RPMI8226 (cell line): ENCODE measurements around the gene KDM4F.
A peak's percentile ranks its signal among the peaks of the same experiment; 100 is the strongest.

Experiments
- DNase-seq: peaks from one replicate; pipeline ENCODE4 v3.0.0-alpha.2; 2015

KDM4F gene

GRCh38 chr11:95092549-95093324, 43.5 kb downstream of the KDM4F start:
- DNase-seq, result peak; percentile 25

DNA sequence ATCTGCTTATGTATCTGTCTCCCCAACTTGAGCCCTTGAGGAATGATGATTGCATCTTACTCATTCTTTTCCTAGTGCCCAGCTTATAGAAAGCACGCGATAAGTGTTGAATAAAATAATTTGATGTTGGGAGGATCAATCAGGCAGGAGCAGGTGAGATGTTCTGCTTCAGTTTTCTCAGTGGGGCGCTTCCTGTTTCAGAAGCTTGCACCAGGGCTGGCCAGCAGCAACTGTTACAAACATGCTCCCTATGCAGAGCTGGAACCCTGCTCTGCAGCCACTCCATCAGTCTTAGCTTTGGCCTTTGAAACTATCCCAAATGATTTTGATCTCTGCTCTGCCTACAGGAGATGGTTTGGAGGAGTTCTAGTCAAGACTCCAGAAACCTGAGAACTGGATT, 44.3 kb downstream of the KDM4F start:
- DNase-seq, result no peak

- no peak for DNase-seq
These were observed 46.8 kb downstream of the KDM4F start for GRCh38 chr11:95095858-95096587.

- no peak for DNase-seq
These were observed 48.0 kb downstream of the KDM4F start for GRCh38 chr11:95097209-95097608.

GRCh38 chr11:95098826-95099225, 49.6 kb downstream of the KDM4F start:
- no peak for DNase-seq

DNA sequence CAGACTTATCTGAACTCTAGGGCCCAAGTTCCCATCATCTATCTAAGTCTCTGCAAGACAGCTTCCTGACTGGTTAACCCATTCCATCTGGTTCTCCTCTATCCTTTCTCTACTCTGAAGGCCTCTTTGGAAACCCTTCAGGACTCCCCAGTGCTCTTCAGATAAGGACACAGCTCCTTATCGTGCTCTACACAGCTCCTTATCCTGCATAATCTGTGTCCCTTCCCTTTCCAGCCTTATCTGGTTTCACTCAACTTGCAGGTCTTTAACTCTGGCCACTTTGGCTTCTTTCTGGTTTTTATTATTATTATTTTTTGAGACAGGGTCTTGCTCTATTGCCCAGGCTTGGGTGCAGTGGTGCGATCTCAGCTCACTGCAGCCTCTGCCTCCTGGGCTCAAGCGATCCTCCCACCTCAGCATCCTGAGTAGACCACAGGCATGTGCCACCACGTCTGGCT, 51.0 kb downstream of the KDM4F start:
- no peak for DNase-seq
